ENCODE measurements around the gene CDK5R1.

Gene CDK5R1

DNA sequence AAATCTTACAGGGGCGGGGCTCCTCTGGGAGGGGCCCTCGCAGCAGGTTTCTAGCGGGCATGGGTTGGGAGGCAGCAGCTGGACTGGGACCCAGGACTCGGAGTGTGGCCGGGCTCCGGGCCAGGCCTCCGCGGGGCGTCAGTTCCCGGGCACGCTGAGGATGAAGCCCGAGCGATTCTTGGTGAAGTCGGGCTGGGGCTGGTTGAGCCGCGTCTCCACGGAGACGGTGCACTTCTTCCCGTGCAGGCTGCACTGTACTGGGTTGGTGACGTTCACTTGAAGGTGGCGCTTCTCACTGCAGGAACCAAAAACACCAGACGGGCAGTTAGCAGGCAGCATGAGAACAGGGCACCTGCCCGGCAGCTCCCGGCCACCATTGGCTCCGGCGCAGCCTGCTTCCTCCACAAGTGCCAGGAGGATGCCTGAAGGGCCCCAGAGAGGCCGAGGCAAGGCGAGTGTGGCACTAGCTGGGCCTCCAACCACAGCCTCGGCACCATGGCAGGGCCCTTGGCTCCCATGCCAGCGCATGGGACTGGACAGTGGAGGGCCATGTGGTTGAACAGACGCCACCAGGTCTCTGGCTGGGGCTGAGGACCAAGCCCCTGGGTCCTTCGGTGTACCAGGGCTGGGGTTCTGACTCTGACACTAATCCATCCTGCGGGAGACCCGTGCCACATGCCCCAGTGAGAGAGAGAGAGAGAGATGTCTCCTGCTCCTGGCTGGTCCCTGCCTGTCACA, 8.0 kb downstream of the CDK5R1 start:
- DNase-seq = no peak

DNA sequence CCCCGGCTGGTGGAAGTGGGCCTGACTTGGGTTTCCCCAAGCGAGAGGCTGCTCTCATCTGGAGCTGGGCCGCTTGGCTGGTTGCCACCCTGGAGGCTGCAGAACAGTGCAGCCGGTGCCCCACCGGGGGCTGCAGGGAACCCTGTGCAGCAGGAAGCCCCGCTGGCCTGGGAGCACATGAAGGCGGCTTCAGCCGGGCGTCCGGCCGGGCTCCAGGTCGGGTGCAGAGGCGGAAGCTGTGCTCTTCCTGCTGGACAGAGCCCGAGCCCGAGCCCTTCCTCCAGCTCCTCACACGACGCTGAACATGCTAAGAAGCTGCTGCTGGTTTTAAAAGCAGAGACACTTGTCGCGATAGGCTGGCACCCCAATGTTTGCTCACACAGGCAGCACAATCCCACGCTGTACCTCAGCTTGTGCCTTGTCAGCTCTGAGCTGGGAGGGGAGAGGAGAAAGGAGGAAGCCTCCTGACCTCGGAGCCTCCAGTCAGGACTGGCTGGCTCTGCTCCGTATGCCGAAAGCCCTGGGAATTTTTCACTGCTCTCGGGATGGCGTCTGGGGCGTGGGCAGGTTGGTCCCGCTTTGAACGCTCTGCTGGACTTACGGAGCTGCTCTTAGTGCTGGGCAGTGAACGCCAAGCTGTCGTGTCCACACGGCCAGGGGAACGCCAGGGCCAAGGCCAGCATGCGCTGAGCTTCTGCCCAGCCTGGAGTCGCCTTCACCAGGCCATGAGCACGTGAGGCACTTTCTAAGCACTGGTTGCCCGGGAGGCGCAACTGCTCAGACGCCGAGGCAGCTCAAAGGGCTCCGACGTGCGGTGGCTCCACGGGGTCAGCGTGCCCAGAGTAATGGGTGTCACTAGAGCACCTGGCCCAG, 8.8 kb downstream of the CDK5R1 start:
- peak in 2 of 3 donors; percentile 55 to 56 for DNase-seq

DNA sequence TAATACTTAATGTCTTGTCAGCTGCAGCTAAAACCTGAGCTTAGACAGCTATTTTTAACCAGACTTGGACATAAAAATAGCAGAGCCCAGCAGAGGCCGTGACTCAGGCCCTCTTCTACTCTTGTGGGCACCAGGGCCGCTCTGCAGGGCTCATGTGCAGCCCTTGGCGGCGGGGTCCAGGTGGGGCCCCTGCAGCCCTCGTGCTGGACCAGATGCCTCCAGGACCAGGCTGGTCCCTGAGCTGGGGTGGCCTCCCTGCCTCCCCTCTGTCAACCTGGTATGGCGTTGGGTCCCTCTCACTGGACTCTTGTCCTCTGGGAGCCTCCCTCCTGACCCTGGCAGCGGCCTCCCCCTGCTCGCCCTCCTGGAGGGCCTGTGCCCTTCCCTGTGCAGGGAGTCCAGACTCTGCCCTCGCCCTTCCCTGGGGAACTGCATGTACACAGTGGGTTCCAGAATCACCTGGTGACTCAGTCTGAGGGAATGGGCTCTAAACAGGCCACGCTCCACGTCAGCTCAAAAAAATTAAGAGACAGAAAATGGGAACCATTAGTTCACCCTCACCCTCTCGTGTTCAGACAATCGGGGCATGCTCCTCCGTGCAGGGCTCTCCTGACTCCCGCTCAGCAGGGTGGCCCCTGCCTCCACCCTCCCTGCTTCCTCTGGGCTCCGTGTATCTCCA, 9.7 kb downstream of the CDK5R1 start:
- no peak for DNase-seq

DNA sequence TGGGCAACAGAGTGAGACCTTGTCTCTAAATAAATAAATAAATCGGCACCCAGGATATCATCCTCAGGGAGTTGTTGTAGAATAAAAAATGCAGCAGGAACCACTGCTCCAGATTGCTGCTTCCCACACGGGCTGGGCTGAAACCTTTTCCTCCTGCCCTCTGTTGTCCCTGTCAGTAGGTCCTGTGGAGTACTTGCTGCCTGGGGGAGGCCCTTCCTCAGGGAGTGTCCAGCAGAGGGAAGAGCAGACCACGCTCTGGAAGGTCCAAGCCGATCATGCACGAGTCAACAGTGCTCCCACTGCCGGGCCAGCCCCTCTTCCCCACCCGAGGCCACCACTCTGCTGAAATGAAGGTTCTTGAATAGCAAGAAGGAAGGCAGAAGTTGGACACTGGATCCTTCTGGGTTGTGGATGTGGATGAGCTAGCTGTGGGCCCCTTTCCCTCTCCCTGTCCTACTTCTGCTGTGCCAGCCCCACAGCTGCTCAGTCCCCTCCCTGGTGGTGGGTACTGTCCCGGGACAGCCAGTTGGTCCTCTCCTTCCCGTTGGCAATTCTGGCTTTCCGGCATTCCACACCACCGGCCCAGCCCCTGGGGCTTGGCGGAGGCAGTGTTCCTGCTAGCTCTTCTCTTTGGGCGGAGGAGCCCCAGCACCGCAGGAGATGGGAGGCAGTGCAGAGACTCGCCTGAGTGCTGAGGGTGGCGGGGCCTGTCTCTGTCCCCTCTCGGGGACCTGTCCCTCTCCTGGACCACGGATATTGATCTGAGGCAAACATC, 10.8 kb downstream of the CDK5R1 start:
- no peak for DNase-seq

DNA sequence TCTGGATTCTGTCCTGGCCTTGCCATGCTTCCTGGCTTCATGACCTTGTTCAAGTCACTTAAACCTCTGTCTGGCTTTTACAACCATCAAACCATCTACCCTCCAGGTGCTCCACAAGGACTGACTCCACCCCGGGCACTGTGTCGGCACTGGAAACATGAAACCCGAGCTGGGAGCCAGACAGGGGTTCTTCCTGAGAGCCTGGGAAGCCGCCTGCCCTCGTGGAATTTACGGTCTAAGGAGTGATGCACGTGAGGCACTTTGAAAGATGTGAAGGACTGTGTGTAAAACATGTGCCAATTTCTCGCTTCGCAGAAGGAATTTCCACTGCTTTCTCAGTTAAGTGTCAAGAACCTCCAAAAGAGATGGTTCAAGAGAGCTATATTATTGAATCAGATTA, 11.6 kb downstream of the CDK5R1 start:
- no peak for DNase-seq

DNA sequence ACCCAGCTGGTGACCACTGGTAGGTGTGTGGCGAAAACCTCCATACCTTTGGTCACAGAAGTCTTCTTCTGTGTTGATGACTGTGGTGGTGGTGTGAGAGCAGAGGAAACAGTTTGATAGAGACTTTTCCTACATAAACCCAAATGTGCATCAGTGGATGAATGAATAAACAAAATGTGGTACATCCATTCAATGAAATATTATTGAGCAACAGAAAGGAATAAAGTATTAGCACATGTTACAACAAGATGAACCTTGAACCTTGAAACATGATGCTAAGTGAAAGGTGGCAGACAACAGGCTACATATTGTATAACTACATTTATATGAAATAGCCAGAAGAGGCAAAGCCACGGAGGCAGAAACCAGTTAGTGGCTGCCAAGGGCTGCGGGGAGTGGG, 15.2 kb downstream of the CDK5R1 start:
- DNase-seq = no peak

DNA sequence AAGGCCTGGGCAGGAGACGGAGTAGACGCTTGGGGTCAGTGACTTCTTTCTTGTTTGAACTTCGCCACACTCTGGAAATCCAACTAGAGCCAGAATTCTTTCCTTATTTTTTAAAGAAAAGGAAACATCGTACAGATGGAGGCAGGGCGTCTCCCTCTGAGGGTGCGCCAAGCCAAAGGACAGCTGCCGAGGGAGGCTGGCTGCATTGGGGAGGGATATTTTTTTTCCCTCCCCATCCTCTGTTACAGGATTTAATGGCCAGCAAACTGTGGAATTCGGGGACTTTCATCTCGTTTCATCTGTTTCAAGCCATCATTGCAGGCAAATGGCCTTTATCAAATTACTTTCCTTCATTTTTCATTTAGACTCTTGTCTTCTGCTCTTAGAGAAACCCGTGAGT, 15.9 kb downstream of the CDK5R1 start:
- DNase-seq = no peak

DNA sequence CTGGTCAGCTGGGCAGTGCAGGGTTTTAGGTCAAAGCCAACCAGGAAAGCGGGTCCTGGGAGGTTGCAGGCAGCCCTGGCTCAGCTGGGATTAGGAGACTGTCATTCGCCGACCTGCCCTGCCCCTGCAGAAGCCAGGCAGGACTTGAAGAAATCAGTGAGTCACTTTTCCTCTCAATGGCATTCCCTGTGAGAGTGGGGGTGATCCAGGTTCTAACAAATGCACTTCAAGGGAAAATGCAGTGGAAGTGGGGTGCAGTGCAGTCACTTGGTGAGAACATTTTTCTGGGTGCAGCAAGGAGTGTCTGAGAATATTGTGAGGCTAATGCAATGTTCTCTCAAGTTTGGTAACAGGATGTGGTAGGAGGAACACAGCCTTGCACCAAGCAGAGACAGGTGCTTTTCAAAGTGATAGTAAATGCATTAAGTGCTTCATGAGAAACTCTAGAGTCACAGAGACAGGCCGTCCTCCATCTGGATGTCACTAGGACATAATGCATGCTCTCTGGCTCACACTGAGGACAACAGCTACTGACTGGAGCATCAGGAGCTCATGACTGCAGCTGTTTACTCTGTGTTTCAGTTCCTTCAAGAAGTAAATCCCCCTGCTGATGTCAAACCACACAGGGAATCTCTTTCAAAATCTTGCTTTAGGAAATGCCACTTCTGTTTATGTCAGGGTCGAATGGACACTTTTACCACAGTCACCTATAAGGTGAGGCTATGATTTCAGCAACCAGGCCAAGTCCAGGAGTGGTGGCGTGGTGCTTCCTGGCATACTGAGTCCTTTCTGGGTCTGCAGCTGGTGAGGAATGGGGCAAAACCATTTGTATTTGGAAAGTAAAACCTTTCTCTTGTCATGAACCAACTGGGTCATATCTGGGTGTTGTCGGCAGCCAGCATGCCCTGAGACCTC, 16.7 kb downstream of the CDK5R1 start:
- peak; percentile 80 to 88 (median 86) for DNase-seq

DNA sequence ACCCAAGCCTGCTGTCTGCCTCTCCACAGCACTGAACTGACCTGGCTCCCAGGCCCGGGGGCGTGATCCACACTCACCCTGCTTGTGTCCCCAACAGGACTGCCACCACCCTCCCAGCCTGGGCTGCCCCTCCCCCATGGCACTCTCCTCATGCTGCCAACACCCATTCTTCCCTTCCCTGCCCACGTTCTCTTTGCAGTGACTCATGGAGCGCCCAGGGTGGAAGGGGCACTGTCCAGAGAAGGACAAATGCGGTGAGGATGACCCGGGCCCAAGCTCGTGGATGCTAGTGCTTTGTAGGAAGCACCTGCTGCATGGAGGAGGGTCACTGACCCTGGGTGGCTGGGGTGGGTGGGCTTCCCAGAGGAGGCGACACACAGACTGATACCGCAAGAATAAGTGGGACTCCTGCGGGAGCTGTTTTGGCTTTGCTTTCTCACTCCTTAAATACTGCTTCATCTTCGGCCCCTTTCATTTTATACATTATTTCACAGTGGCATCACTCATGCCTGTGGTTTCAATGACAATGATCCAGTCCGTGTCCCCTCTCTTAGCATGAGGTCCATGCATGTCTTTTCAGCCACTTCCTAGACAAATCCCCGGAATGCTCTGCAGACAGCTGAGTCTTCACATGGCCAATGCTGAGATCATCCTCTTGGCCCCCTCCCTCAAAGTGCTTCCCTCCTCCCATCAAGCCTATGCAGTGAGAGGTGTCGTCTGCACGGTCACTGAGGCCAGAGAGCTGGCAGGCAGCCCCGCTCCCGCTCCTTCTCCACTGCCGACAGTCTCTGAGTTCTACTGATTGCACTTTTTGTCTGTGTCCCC, 17.6 kb downstream of the CDK5R1 start:
- DNase-seq = peak; percentile 62 to 75 (median 63)

DNA sequence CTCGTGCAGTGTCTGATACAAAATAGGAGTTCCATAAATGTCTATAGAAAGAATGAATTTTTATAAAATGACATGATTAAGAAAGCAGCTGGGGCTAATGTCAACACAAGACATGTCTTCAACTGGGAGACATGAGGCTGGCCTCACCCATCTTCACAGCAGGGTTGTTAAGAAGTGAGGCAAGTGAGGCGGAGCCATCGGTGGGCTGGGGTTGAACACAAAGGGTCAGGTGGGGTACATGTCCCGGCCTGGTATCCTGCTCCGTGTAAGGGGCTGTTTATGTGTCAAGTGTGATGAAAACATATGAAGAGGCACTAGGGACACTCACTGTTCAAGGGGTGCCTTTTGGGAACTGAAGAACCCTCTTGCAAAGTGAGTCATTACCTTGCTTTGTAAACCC, 22.1 kb downstream of the CDK5R1 start:
- DNase-seq = no peak

DNA sequence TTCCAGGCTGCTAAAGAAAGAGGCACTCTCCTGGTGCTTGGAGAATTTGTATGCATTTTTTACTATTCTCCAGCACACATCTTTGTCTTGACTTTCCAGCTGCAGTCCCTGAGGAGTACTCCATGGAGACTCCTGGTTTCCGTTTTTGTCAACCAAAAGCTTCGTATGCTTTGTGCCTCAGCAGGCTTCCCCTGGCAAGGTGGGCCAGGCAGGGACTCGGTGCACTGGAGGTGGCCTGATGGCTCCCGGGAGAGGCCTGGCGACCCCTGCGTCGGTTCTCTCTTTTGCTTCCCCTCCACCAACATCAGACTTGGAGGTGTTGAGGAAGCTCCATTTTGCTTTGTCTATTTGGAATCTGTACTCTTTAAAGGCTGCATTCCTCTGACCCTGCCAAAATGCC, 23.7 kb downstream of the CDK5R1 start:
- DNase-seq = no peak

DNA sequence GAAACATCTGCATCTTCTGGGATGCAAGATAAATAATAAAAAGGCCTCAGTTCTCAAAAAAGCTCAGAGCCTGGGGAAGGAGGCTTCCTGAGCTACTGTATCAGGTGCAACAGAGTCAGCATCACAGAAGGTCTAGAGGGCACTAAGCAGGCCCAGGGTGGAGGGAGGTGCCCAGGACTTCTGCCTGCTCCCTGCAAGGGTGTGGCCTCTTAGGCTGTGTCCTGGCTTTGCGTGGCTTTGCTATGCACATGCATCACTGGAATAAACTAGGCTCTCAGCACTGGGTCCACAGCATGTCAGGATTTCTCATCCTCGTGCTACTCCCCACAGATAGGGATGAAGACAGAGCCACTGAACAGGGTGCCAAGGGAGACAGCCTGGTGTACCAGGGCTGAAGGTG, 25.5 kb downstream of the CDK5R1 start:
- no peak for DNase-seq

DNA sequence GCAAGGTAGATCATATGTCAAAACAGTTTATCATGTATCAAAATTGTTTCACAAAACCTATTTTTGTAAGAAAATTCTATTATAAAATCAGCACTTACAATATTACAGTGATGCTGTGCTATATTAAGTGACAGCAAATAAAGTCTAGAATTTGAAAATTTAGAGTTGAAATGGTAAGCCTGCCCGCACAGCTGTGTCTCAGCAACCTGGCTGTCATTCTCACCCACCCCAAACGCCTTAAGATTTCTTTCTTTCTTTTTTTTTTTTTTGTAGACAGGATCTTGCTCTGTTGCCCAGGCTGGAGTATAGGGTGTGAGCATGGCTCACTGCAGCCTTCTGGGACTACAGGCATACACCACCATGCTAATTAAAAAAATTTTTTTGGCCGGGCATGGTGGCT, 26.8 kb downstream of the CDK5R1 start:
- DNase-seq = no peak

DNA sequence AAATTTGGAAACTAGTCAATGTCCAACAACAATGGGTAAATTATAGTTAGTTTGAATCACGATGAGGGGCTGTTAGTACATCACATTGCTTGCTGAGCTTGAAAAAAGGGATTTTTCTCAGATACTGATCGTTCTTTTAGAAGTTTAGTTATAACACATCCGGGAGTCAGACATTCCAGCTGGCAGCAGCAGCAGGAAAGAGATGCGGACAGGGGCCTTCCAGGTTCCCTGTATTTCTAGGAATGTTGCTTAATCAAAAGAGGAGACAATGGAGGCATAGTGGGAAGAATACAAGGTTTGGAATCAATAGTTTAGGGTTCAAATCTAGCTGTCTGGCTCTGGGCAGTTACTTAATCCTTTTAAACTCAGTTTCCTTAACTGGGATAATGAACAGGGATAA, 27.8 kb downstream of the CDK5R1 start:
- DNase-seq = no peak

DNA sequence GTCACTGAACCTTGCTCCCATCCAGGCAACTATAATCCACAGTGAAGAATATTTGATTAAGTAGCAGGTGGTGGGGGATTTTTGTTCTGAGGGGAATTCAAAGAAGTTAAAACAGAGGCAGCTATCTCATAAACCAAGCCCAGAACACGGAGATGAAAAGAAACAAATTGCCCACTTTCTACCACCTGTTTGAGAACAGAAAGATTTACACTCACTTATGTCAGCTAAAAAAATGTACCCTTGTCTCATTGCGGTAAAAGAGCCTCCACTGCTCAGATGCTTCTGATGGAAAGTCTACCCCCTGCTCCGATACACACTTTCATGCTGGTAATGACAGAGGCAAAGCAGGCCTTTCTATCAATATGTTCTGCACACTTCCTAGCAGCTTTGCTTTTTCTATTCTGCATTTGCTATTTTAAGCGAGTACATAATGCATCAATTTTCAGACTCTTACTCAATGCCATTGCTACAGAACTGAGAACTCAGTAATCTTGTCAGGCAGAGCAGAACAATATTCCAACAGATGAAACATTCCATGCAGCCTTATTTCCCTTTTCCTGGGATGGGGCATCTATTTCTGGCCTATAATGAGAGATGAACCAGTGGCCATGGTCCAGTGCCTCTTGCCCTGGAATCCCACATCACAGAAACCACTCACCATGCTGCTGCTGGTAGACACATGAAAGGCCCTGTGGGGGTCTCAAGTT, 29.0 kb downstream of the CDK5R1 start:
- no peak for DNase-seq

DNA sequence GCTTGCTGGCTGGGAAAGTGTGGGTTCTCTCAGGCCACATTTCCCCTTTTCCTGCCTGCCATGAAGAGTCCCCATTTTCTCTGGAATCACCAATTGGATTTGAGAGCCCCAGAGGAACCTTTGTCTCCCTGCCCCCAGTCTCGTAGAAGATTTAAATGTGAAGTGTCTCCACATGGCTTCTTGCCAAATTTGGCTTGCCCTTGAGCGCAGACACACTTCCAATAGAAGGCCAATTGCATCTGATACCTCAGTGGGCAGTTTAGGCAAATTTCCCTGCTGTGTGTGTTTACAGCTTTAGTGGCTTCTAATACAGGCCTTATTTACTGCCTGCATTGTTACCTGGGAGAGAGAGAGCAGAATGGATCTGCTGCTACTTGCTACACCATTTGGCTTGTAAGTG, 29.7 kb downstream of the CDK5R1 start:
- DNase-seq = no peak

DNA sequence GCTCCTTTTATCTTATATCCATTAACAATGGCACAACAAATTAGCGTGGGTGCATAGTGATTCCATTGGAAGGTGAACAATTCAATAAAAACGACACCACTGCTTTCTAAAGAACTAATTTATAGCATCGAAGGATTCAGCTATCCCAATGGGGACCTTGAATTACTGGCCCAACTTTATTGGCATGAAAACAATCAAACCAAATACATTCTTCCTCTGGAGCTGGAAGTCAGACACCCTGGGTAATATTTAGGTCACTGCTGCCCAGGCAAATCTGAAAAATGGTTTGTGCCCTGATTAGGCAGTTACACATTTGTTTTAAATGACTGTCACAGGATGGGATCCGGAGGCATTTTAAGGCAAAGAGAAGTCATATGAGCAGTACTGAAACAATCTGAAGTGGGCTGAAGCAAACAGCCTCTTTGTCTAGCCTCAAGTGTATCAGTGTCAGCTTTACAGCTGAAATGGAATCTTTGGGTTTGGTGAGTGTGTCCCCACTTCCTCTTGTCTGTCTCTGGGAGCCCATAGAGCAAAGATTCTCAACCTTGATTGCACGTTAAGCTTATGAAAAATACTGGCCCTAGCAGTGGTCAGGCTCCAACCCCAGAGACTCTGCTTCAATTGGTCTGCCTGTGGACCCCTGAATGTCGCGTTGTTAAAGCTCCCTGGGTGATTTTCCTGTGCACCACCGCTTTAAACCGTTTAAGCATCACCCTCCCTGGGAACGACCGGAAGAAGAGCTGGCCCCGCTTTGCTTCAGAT, 30.3 kb downstream of the CDK5R1 start:
- no peak for DNase-seq

DNA sequence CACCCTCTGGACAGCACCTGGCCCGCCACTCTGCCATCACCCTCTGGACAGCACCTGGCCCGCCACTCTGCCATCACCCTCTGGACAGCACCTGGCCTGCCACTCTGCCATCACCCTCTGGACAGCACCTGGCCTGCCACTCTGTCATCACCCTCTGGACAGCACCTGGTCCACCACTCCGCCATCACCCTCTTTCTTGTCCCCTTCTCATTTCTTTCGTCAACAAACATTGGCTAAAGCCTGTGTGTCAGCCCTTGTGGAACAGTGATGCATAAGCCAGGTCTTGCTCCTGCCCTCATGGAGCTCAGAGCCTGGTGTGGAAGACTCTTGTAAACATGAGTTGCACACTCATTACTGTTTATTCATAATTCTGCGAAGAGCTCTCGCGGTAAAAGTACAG, 31.2 kb downstream of the CDK5R1 start:
- DNase-seq = no peak

DNA sequence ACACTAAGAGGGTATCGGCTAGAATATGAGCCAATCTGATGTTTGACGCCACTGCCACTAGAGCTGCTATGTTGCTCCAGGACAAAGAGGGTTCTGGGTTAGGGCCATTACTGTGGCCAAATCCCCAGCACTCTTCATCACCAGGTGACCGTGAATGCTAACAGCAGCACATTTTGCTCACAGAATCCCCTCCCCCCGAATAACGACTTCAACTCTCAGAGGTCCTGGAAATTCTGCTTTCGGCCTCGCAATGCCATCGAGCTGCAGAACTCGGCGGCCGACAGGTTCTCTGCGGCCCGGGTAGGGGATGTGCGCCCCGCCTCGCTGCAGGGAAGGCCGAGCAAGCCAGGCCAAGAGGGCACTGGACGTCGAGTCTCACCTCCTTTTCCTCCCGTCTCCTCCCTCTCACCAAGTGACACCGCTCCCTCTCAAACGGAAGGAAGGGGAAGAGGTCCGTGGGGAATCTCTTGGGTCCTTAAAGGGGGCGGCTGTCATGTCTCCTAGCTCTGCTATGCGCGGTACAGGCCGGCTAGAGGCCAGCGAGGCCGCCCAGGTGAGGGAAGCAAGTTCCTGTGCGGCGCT, 31.9 kb downstream of the CDK5R1 start:
- no peak for DNase-seq

All from suppressor macrophage treated with lipopolysaccharide for 1 hour (primary cell).